Measurements from ENCODE around the gene GIMAP5. TPM values are rescaled to one million over a fixed set of nuclear protein-coding genes. Genes with fewer than 3 reads are reported as not detected.

The GIMAP5 gene
- total RNA-seq, 2 donors from 2014 or later, result 106 to 142 TPM

GRCh38 chr7:150744041-150744656 is 6.9 kb downstream of the GIMAP5 start:
- H3K4me1 Mint-ChIP-seq, result peaks cover 52% of the 10 kb centered on the region
- H3K27ac Mint-ChIP-seq, result peak overlapping the region; percentile 97
- peak; percentile 10 for ATAC-seq (replicated peaks)
- no peaks in the 10 kb centered on the region for H3K27me3 Mint-ChIP-seq
- H3K36me3 Mint-ChIP-seq (ENCODE audit: low read depth), result peaks cover 79% of the 10 kb centered on the region
- no peaks in the 10 kb centered on the region for H3K9me3 Mint-ChIP-seq
- peak overlapping the region; percentile 89 for H3K4me3 Mint-ChIP-seq

DNA sequence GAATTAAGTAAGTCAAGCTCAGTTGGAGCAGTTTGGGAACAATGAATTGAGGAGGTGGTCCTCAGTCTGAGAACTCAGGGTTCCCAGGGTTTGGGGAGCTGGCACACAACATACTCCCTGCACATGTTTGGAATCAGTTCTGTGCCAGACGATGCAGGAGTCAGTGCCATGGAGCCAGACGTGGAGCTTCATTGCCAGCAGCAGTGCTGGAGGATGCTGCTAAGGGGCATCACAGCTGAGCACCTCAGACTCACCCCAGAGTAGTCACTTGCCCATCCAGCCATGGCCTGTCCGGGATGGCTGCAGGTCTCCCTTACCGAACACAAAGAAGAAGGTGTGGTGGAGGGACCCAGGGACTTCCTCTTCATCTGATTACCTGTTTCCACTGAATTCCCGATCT is 7.9 kb downstream of the GIMAP5 start:
- Mint-ChIP-seq H3K9me3 (no peaks in the 10 kb centered on the region), H3K27me3 (no peaks in the 10 kb centered on the region), H3K36me3 (ENCODE audit: low read depth) (peaks cover 70% of the 10 kb centered on the region), H3K4me3 (peak overlapping the region; percentile 89), H3K27ac (peak overlapping the region; percentile 97), H3K4me1 (peaks cover 61% of the 10 kb centered on the region)
- no peak for ATAC-seq (replicated peaks)

DNA sequence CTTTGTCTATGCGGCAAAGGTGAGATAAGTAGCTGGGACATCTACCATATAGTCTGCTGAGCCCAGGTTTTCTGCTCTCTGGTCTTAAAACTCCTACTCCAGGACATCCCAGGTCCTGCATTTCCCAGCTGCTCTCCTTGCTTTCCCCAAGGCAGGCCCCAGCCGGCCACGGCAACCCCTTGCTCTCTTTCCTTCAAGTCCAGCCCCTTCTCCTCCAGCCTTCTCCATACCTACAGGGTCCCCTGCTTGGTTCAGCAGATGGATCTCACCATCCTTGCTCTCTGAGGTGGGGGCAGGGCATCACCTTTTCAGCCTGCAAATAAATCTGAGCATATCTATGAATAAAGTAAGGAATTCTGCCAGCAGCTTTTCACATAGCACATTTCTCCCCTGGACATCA is 8.7 kb downstream of the GIMAP5 start:
- peak overlapping the region; percentile 97 for H3K27ac Mint-ChIP-seq
- H3K27me3 Mint-ChIP-seq, result no peaks in the 10 kb centered on the region
- H3K4me3 Mint-ChIP-seq, result peak overlapping the region; percentile 89
- H3K4me1 Mint-ChIP-seq, result peaks cover 67% of the 10 kb centered on the region
- no peaks in the 10 kb centered on the region for H3K9me3 Mint-ChIP-seq
- ATAC-seq (replicated peaks), result no peak
- peaks cover 62% of the 10 kb centered on the region for H3K36me3 Mint-ChIP-seq (ENCODE audit: low read depth)

GRCh38 chr7:150746921-150747320 is 9.7 kb downstream of the GIMAP5 start:
- ATAC-seq (replicated peaks), result no peak

DNA sequence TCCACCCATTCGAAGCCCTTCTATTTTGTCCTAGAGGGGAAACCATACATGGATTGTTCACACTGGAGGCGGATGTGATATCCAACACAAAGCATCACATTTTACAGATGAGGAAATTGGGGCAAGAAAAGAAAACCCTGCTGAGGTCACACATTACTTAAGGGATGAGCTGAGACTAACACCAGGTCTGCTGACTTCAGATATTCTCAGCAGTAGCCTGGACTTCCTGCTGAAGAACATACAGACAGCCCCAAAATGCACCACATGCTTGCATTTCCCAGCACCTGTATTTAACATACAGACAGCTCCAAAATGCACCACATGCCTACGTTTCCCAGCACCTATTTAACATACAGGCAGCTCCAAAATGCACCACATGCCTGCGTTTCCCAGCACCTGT is 11.2 kb downstream of the GIMAP5 start:
- peak; percentile 55 for ATAC-seq (replicated peaks)
- Mint-ChIP-seq H3K4me1 (peaks cover 57% of the 10 kb centered on the region), H3K4me3 (peak overlapping the region; percentile 89), H3K27me3 (no peaks in the 10 kb centered on the region), H3K36me3 (ENCODE audit: low read depth) (peaks cover 37% of the 10 kb centered on the region), H3K27ac (peak overlapping the region; percentile 91), H3K9me3 (no peaks in the 10 kb centered on the region)

More at GRCh38 chr7:150746921-150747320, 9.7 kb downstream of the GIMAP5 start:
- peaks cover 52% of the 10 kb centered on the region for H3K36me3 Mint-ChIP-seq (ENCODE audit: low read depth)
- H3K9me3 Mint-ChIP-seq, result no peaks in the 10 kb centered on the region
- peak overlapping the region; percentile 89 for H3K4me3 Mint-ChIP-seq
- H3K27me3 Mint-ChIP-seq, result no peaks in the 10 kb centered on the region
- peak overlapping the region; percentile 91 for H3K27ac Mint-ChIP-seq
- peaks cover 61% of the 10 kb centered on the region for H3K4me1 Mint-ChIP-seq

DNA sequence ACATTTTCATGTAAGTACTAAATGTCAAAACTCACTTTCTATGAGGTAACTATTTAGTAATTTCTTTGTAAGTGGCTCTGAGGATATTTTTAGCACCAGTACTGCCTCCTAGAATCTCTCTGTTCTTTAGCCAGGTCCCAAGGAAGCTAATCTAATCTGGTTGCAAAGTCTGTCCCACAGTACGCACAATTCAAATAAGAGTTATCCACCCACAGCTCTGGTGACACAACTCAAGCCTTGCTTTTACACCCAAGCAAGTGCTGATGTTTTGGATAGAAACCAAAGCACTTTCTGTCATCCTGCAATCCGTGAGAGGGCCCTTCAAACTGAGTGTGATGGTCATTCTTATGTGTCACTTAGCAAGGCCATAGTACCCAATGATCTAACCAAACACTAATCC is 14.5 kb downstream of the GIMAP5 start:
- Mint-ChIP-seq H3K4me1 (peaks cover 62% of the 10 kb centered on the region), H3K27ac (peak overlapping the region; percentile 52), H3K9me3 (no peaks in the 10 kb centered on the region), H3K36me3 (ENCODE audit: low read depth) (peaks cover 13% of the 10 kb centered on the region), H3K27me3 (no peaks in the 10 kb centered on the region), H3K4me3 (peak overlapping the region; percentile 41)
- no peak for ATAC-seq (replicated peaks)

DNA sequence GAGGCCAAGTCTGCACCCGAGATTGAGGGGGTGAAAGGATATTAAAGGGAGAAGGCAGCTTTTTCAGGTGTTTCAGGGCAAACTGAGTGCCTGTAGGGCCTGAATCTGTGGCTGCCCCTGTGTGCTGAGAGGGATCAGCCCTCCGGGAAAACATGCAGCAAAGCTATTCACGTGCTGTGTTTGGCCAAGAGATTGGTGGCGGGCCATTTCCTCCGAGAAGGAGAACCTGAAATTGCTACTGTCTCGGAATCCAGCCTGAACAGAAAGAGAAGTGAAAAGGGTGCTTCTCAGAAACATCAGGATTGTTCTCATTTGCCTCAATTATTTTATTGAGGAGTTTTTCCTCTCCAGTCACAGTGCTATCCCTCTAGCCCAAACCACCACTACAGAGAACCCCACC is 16.0 kb downstream of the GIMAP5 start:
- no peak for ATAC-seq (replicated peaks)
- peak overlapping the region; percentile 96 for H3K27ac Mint-ChIP-seq
- peaks cover 9% of the 10 kb centered on the region for H3K36me3 Mint-ChIP-seq (ENCODE audit: low read depth)

GRCh38 chr7:150753826-150754603 is 16.8 kb downstream of the GIMAP5 start:
- Mint-ChIP-seq H3K4me3 (peak overlapping the region; percentile 78), H3K4me1 (peaks cover 53% of the 10 kb centered on the region)
- ATAC-seq (replicated peaks), result peak; percentile 75

More for the DNA sequence above, 16.0 kb downstream of the GIMAP5 start:
- H3K4me1 Mint-ChIP-seq, result peaks cover 61% of the 10 kb centered on the region
- H3K4me3 Mint-ChIP-seq, result peak overlapping the region; percentile 78
- no peaks in the 10 kb centered on the region for H3K27me3 Mint-ChIP-seq
- H3K9me3 Mint-ChIP-seq, result no peaks in the 10 kb centered on the region

DNA sequence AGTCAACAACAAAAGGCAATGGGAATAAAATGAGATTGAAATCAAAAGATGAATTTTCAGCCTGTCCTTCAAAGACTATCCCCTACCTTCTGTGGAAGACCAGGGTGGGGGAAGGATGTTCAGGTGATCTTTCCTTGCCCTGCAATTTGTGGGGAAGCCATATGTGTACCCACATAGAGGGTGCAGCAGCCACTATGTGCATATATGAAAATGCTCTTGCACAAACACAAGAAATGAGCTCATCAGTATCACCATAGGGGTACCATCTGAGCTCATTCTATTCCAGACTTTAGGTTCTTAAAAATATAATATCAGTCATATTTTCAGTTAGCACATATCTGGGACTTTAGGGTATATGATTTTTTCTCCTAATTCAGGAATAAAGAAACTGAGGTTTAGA is 17.7 kb downstream of the GIMAP5 start:
- H3K4me1 Mint-ChIP-seq, result peaks cover 44% of the 10 kb centered on the region
- peak overlapping the region; percentile 78 for H3K4me3 Mint-ChIP-seq
- H3K9me3 Mint-ChIP-seq, result no peaks in the 10 kb centered on the region
- peak overlapping the region; percentile 96 for H3K27ac Mint-ChIP-seq
- H3K27me3 Mint-ChIP-seq, result no peaks in the 10 kb centered on the region
- H3K36me3 Mint-ChIP-seq (ENCODE audit: low read depth), result peaks cover 9% of the 10 kb centered on the region
- ATAC-seq (replicated peaks), result peak; percentile 64

More at GRCh38 chr7:150753826-150754603, 16.8 kb downstream of the GIMAP5 start:
- peaks cover 9% of the 10 kb centered on the region for H3K36me3 Mint-ChIP-seq (ENCODE audit: low read depth)
- peak overlapping the region; percentile 96 for H3K27ac Mint-ChIP-seq
- H3K9me3 Mint-ChIP-seq, result no peaks in the 10 kb centered on the region
- H3K27me3 Mint-ChIP-seq, result no peaks in the 10 kb centered on the region

DNA sequence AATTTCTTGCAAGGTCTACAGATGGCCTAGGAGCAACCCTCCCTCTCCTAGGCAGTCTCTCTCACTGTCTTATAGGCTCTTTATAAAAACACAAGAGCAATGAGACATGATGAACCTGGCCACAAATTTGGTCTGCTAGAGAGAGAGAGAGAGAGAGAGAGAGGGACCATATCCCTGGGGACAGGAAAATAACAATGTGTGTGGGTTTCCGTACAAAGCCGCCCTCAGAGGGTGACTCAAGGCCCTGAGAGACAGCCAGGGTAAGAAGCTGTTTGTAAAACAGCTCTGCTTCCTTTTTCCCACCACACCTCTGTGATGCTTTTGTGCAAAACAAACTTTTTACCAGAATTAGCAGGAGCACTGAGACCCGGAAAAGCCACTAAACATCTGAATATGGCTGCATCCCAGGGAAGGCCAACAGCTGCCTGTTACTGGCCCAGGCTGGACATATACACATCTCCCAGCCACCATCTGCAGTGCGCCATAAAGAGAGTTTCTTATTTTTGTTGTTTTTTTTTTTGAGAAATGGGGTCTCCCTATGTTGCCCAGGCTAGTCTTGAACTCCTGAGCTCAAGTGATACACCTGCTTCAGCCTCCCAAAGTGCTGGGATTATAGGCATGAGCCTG is 18.4 kb downstream of the GIMAP5 start:
- Mint-ChIP-seq H3K4me3 (peak overlapping the region; percentile 78), H3K9me3 (no peaks in the 10 kb centered on the region), H3K36me3 (ENCODE audit: low read depth) (peaks cover 9% of the 10 kb centered on the region), H3K27me3 (no peaks in the 10 kb centered on the region), H3K27ac (peak overlapping the region; percentile 96), H3K4me1 (peaks cover 38% of the 10 kb centered on the region)
- ATAC-seq (replicated peaks), result peak; percentile 74

GRCh38 chr7:150756166-150756565 is 18.9 kb downstream of the GIMAP5 start:
- Mint-ChIP-seq H3K4me1 (peaks cover 36% of the 10 kb centered on the region), H3K27ac (peak overlapping the region; percentile 96), H3K36me3 (ENCODE audit: low read depth) (peaks cover 9% of the 10 kb centered on the region), H3K27me3 (no peaks in the 10 kb centered on the region), H3K4me3 (peak overlapping the region; percentile 78), H3K9me3 (no peaks in the 10 kb centered on the region)
- no peak for ATAC-seq (replicated peaks)

DNA sequence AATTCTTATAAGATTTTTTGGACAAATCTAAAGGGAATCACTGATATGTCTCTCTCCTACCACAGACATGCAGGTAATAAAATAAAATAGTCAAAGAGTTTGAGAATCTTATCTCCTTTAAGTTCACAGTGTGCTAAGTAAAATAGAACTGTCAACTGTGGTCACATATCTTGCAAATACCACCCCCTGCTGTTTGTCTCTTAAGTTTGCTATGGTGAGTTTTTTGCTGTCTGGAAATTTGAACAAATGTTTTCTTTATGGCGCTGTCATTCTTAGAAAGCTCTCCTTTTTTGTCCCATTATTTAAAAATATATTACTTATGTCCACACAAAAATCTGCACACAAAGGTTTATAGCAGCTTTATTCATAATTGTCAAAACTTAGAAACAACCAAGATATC is 19.6 kb downstream of the GIMAP5 start:
- Mint-ChIP-seq H3K9me3 (no peaks in the 10 kb centered on the region), H3K27ac (peak overlapping the region; percentile 96), H3K4me3 (peak overlapping the region; percentile 78), H3K36me3 (ENCODE audit: low read depth) (peaks cover 9% of the 10 kb centered on the region), H3K27me3 (no peaks in the 10 kb centered on the region), H3K4me1 (peaks cover 36% of the 10 kb centered on the region)
- no peak for ATAC-seq (replicated peaks)

DNA sequence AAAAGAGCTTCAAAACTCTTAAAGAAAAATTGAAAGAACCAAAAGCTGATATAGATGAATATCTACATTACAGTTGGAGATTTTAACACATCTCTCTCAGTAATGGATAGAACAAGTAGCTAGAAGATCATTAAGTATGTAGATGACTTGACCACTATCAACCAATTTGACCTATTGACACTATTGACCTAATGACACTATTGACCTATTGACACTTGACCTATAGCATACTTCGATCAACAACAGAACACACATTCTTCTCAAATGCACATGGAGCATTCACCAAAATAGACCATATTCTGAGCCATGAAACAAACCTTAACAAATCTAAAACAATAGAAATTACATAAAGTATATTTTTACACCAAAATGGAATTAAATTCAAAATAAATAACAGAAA is 22.3 kb downstream of the GIMAP5 start:
- no peak overlapping the region for H3K4me3 Mint-ChIP-seq
- H3K36me3 Mint-ChIP-seq (ENCODE audit: low read depth), result peaks cover 9% of the 10 kb centered on the region
- no peak for ATAC-seq (replicated peaks)
- H3K27ac Mint-ChIP-seq, result no peak overlapping the region
- peaks cover 24% of the 10 kb centered on the region for H3K4me1 Mint-ChIP-seq
- H3K9me3 Mint-ChIP-seq, result no peaks in the 10 kb centered on the region
- no peaks in the 10 kb centered on the region for H3K27me3 Mint-ChIP-seq

DNA sequence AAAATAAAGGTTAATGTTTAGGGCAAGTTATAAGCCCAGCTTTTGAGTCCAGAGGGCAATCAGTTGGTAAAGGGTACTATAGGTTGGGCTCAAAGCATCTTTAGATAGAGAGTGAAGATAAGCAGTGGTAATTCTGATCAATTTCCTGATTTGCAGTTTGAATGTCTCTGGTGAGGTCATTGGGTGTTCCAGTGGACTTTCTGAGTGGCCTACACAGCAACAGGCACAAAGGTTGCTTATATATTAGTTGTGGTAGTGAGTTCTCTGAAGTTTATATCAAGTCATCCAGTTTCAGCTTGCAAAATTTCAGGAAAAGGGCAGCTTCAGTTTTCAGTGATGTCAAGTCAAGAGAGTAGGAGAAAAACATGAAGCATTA is 29.1 kb downstream of the GIMAP5 start:
- Mint-ChIP-seq H3K27ac (no peak overlapping the region), H3K36me3 (ENCODE audit: low read depth) (no peaks in the 10 kb centered on the region), H3K4me1 (no peaks in the 10 kb centered on the region), H3K9me3 (no peaks in the 10 kb centered on the region), H3K27me3 (no peaks in the 10 kb centered on the region), H3K4me3 (no peak overlapping the region)
- no peak for ATAC-seq (replicated peaks)

DNA sequence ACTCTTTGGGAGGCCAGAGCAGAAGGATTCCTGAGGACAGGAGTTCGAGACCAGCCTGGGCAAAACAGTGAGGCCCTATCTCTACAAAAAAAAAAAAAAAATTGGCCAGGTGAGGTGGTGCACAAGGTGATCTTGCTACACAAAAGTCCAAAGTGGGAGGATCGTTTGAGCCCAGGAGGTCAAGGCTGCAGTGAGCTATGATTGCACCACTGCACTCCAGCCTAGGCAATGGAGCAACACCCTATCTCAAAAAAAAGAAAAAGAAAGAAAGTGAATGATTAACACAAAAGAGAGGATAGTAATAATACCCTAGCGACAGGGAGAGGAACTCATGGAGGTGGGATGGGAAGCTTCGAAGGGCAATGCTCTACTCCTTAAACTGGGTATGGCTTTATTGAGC is 32.5 kb downstream of the GIMAP5 start:
- H3K36me3 Mint-ChIP-seq (ENCODE audit: low read depth), result no peaks in the 10 kb centered on the region
- no peak for ATAC-seq (replicated peaks)
- no peak overlapping the region for H3K27ac Mint-ChIP-seq
- H3K4me1 Mint-ChIP-seq, result no peaks in the 10 kb centered on the region
- peaks cover 7% of the 10 kb centered on the region for H3K9me3 Mint-ChIP-seq
- H3K4me3 Mint-ChIP-seq, result no peak overlapping the region
- H3K27me3 Mint-ChIP-seq, result no peaks in the 10 kb centered on the region
